ENCODE results near the gene POLD2. TPM values are rescaled to one million over a fixed set of nuclear protein-coding genes. Genes with fewer than 3 reads are reported as not detected.

The POLD2 gene
- total and polyA plus RNA-seq, 2 donors (not counting 3 experiments of a cell fraction or from before 2014, with no cell fraction given) = 96.5 to 122 TPM

- dilution Hi-C loops (cut with MboI; ENCODE audit: extremely low pct_ligation_motif_present, low sequenced_read_pairs) = no loop called here
These were observed 18.0 kb upstream of the POLD2 start, which contains the start of gene MYL7 for GRCh38 chr7:44141221-44141850. MYL7 (minus strand) TSS chr7:44141332; CDS start chr7:44141305, 27 bp downstream.

More at GRCh38 chr7:44141221-44141850, 18.0 kb upstream of the POLD2 start, which contains the start of gene MYL7:
- Histone ChIP-seq H3K27ac (ENCODE audit: insufficient read depth, low read depth, low read length) (no peak within 1 kb of the TSS), H3K9ac (replicated peaks; ENCODE audit: extremely low read depth, insufficient read depth, low read length) (no peak within 1 kb of the TSS), H3K27me3 (ENCODE audit: control insufficient read depth in 2 of 2, insufficient read depth in 2 of 2, low read length in 2 of 2) (peaks cover 16 to 19% of the 10 kb centered on the region in 2 experiments), H4K20me1 (replicated peaks; ENCODE audit: control insufficient read depth, extremely low read depth, insufficient read depth, low read length) (no peaks in the 10 kb centered on the region), H3K36me3 (ENCODE audit: control insufficient read depth in 2 of 2, extremely low read depth in 1 of 2, insufficient read depth in 2 of 2, low read length in 2 of 2) (no peaks in the 10 kb centered on the region), H3K4me3 (replicated peaks in 1 of 3; ENCODE audit: insufficient read depth in 1 of 3, low read depth in 1 of 3, low read length in 3 of 3) (no peak within 1 kb of the TSS), H3K4me1 (ENCODE audit: control insufficient read depth, extremely low read depth, insufficient read depth, low read length) (no peaks in the 10 kb centered on the region), H2AFZ (ENCODE audit: low read depth, low read length) (no peak within 1 kb of the TSS), H3K79me2 (ENCODE audit: control insufficient read depth, insufficient read depth, low read length) (no peaks in the 10 kb centered on the region), H3K4me2 (ENCODE audit: insufficient read depth, low read length) (no peak within 1 kb of the TSS), H3K9me1 (replicated peaks; ENCODE audit: control insufficient read depth, extremely low read depth, insufficient read depth, low read length) (no peaks in the 10 kb centered on the region), H3K9me3 (replicated peaks; ENCODE audit: control insufficient read depth, insufficient read depth, low read length) (no peaks in the 10 kb centered on the region)
- ChIA-PET POLR2A (no interaction called here), CTCF (interaction anchor here (0.7 to 1.9 kb wide), 3 partner anchors 9 to 69 kb away, joined by 3 to 11 read pairs (median 4); no protein-coding TSS in a partner anchor)
- no peak for TF ChIP-seq EZH2 (IDR thresholded peaks at IDR 0.05; ENCODE audit: borderline replicate concordance, low read depth, low read length, severe bottlenecking)
- TF ChIP-seq POLR2AphosphoS5 (IDR thresholded peaks at IDR 0.05; ENCODE audit: insufficient read depth, low read depth, low read length) = no peak
- TF ChIP-seq MYC (IDR thresholded peaks at IDR 0.05; ENCODE audit: low read depth, low read length) = no peak
- no peak for TF ChIP-seq FOS (IDR thresholded peaks at IDR 0.05; ENCODE audit: borderline replicate concordance, insufficient read depth, low read length)
- TF ChIP-seq CTCF (IDR thresholded peaks at IDR 0.05; ENCODE audit: extremely low read depth in 1 of 2, insufficient read depth in 1 of 2, low read depth in 1 of 2, low read length in 2 of 2) = no peak
- no peak for TF ChIP-seq MAX (IDR thresholded peaks at IDR 0.05; ENCODE audit: insufficient read depth, insufficient read length)
- TF ChIP-seq JUN (IDR thresholded peaks at IDR 0.05; ENCODE audit: borderline replicate concordance, insufficient read depth, insufficient read length, low read depth) = no peak
- TF ChIP-seq GATA2 (IDR thresholded peaks at IDR 0.05; ENCODE audit: insufficient read depth, insufficient read length, low read depth, low read length) = no peak
- no peak for TF ChIP-seq POLR2A (IDR thresholded peaks at IDR 0.05; ENCODE audit: low read depth, low read length)
- BruUV-seq (replicated peaks) = no TSS peak
- FAIRE-seq (no peak), DNase-seq (ENCODE audit: low read depth, low spot score) (no peak)
- intact Hi-C loops (cut with micrococcal nuclease) = no loop called here
